Smooth muscle cell of the coronary artery (primary cell): Measurements from ENCODE around the gene USP48. TPM values are rescaled to one million over a fixed set of nuclear protein-coding genes. Genes with fewer than 3 reads are reported as not detected.

Experiments
- total RNA-seq: library from RNA; depleted of rRNA; stranded (reverse); fragments of >200 nt; gene quantifications from 2 replicates; pipeline ENCODE4 v1.2.3, GENCODE V29; 2014; ENCODE audit warnings: low replicate concordance

Gene USP48, protein sequence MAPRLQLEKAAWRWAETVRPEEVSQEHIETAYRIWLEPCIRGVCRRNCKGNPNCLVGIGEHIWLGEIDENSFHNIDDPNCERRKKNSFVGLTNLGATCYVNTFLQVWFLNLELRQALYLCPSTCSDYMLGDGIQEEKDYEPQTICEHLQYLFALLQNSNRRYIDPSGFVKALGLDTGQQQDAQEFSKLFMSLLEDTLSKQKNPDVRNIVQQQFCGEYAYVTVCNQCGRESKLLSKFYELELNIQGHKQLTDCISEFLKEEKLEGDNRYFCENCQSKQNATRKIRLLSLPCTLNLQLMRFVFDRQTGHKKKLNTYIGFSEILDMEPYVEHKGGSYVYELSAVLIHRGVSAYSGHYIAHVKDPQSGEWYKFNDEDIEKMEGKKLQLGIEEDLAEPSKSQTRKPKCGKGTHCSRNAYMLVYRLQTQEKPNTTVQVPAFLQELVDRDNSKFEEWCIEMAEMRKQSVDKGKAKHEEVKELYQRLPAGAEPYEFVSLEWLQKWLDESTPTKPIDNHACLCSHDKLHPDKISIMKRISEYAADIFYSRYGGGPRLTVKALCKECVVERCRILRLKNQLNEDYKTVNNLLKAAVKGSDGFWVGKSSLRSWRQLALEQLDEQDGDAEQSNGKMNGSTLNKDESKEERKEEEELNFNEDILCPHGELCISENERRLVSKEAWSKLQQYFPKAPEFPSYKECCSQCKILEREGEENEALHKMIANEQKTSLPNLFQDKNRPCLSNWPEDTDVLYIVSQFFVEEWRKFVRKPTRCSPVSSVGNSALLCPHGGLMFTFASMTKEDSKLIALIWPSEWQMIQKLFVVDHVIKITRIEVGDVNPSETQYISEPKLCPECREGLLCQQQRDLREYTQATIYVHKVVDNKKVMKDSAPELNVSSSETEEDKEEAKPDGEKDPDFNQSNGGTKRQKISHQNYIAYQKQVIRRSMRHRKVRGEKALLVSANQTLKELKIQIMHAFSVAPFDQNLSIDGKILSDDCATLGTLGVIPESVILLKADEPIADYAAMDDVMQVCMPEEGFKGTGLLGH
- 24.7 and 41.0 TPM in 2 replicates for total RNA-seq

DNA sequence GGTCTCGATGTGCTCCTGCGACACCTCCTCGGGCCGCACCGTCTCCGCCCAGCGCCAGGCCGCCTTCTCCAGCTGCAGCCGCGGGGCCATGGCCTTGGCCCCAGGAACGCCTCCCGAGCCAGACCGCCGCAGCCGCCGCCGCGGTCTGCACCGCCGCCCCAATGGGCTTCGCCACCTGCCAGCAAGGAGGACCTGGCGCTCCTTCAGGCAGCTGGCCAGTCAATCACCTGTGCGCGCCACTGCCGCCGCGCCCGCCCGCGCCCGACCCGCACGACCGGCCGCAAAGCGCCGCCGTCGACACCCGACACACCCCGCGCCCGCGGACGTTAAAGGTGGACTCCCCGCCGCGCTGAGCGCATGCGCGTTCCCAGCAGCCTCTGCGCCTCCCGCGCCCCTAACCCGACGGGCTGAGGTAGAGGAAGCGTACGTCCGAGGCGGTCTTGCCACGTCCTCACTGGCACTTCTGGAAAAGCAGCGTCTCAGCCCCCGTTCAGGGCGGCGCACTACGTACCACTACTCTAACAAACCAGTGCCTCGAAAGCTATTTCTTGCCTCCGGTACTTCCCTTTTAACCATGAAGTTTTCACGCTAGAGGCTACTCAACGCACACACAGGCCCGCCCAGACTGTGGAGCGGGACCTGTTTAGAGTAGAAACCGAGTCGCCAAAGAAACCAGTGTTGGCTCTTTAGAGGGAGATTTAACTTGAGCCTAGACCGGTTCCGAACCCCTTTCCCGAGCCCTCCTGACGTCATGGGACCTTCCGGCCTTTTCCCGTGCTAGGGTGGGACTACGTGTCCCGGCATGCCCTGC, at the start of gene USP48:
Gene USP48 (minus strand): TSS at position 282 of the 811 bp plus-strand sequence. CDS start 192 bp downstream, at position 90.

DNA sequence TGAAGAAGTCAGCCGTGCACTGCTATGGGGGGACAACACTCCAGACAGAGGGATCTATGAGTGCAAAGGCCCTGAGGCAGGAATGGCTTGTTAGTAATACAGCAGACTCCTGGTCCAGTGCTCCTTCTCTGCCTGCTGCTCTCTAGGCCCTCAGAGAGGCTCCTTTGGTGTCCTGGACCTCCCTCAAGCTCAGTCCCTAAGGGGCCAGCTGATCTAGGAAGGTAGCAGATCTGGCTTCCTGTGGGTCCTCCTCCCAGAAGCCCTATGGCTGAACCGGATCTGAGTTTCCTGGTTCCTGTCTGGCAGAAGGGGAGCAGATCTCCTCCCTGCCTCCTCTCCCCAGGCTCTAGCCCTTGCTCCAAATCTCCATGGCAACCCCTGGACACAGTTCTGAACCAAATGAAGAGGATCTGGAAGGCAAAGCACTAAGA, 28.9 kb upstream of the USP48 start, which contains the start of gene LDLRAD2:
Gene LDLRAD2 (plus strand): TSS at position 391 of the 431 bp plus-strand sequence. CDS start 187 bp downstream, outside the sequence.

DNA sequence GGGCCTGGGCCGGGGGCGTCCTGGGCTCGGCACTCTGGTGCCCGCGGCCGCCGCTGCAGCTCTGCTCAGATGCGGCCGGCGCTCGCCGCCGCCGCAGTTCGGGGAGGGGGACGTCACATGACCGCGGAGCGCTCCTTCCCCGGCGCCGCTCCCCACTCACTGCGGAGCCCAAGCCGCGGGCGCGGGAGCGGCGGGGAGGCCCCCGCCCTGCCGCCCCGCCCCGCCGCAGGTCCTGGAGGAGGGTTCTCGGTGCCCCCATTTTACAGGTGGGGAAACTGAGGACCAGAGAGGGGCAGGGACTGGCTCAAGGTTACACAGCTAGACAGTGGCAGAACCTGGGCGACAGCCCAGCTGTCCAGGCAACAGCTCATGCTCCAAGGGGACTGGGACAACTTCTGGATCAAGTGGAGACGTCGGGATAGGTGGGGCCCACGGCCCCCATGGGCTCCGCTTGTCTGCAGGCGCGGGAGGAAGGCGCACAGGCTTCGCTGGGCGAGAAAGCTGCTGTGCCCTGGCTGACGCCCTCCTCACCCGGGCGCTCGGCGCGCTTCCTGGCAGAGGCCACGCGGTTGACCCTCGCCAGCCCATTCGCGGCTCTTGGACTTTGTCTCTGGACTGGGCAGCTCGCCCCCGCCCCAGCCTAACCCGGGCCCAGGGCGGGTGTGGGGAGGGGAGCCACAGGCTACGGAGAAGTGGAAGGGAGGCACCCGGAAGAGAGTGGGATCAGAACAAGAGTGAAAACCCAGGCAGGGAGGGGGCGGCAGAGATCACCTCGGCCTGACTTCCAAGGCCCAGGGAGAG, 113.5 kb downstream of the USP48 start, which contains the start of gene RAP1GAP:
Gene RAP1GAP (minus strand): TSS at position 100 of the 801 bp plus-strand sequence. CDS start 49,325 bp downstream, outside the sequence.

Other genes starting within 250 kb of the USP48 start
- 0.12 and 0.23 TPM in 2 replicates for gene RAP1GAP, start 113.8 kb downstream of the USP48 start, total RNA-seq
- not detected in 2 replicates for gene LDLRAD2, start 29.1 kb upstream of the USP48 start, total RNA-seq
- gene HSPG2, start 154.2 kb upstream of the USP48 start, total RNA-seq = 81.3 and 717 TPM in 2 replicates
- gene CELA3B, start 193.9 kb upstream of the USP48 start, total RNA-seq = not detected in 2 replicates
- gene CELA3A, start 218.5 kb upstream of the USP48 start, total RNA-seq = not detected in 2 replicates